ENCODE data around the gene PLK4. TPM values are rescaled to one million over a fixed set of nuclear protein-coding genes. Genes with fewer than 3 reads are reported as not detected.
A peak's percentile ranks its signal among the peaks of the same experiment; 100 is the strongest.

PLK4 gene
- total and polyA plus RNA-seq, 2 of the 4 experiments (the other 2 are of a cell fraction), result 11.2 to 15.1 TPM

GRCh38 chr4:127889903-127890302 is 9.2 kb downstream of the PLK4 start:
- no peak overlapping the region for H2BK120ac ChIP-seq (ENCODE audit: low read depth, low read length)
- no peaks in the 10 kb centered on the region for H4K20me1 ChIP-seq (ENCODE audit: insufficient read depth, low read length)
- no CpG with 5 or more reads among the region's 3 CpGs for WGBS, 2 experiments (ENCODE audit: extremely low coverage in 2 of 2, insufficient read length in 1 of 2)
- no peaks in the 10 kb centered on the region for H3K9me3 ChIP-seq (ENCODE audit: control insufficient read depth, insufficient read depth, low read length)
- H2BK15ac ChIP-seq (ENCODE audit: low read depth, low read length), result no peak overlapping the region
- dilution Hi-C loops (cut with HindIII; ENCODE audit: low sequenced_read_pairs, unreplicated experiment), result no loop called here
- no peak overlapping the region for H2AK5ac ChIP-seq (ENCODE audit: low read depth, low read length)
- in situ Hi-C loops (cut with MboI; ENCODE audit: low sequenced_read_pairs), result no loop called here
- H3K9ac ChIP-seq (ENCODE audit: low read depth, low read length), result no peak overlapping the region
- H3K4me2 ChIP-seq (ENCODE audit: low read depth, low read length), result peak overlapping the region; percentile 10; the same call in 1 of the 2 replicates
- no peak overlapping the region for H2AK9ac ChIP-seq (replicated peaks; ENCODE audit: low read depth, low read length, poor library complexity)
- ATAC-seq (ENCODE audit: low read depth) (no peak; the same call in 1 of the 2 replicates), DNase-seq (peak; percentile 28)
- H3K27me3 ChIP-seq (ENCODE audit: control insufficient read depth, insufficient read depth, low read length), result no peaks in the 10 kb centered on the region
- H3K4me1 ChIP-seq (ENCODE audit: control insufficient read depth, insufficient read depth, low read length), result peaks cover 4% of the 10 kb centered on the region
- no peak for TF ChIP-seq CHD1 (IDR thresholded peaks at IDR 0.05; ENCODE audit: low read depth, low read length)
- no peak for TF ChIP-seq NFE2L2 (IDR thresholded peaks at IDR 0.05; ENCODE audit: low read depth, low read length)
- no peak for TF ChIP-seq MAFK (IDR thresholded peaks at IDR 0.05; ENCODE audit: low read depth, low read length)
- BruUV-seq (replicated peaks), result no TSS peak
- CTCF ChIA-PET, result interaction anchor here (0.5 to 0.7 kb wide), 2 partner anchors 89 to 227 kb away, joined by 3 read pairs; no protein-coding TSS in a partner anchor
- H3K4me3 ChIP-seq (ENCODE audit: insufficient read depth, low read depth, low read length), result no peak overlapping the region
- peaks cover 13 to 23% of the 10 kb centered on the region in 2 experiments; a peak in 3 of 4 replicates for H3K79me1 ChIP-seq (ENCODE audit: low read depth in 1 of 2, low read length in 2 of 2)
- no peak overlapping the region for H4K91ac ChIP-seq (ENCODE audit: insufficient read depth, low read depth, low read length)
- H3K14ac ChIP-seq (replicated peaks; ENCODE audit: low read depth, low read length), result no peak overlapping the region
- H3K4ac ChIP-seq (ENCODE audit: low read depth, low read length), result no peak overlapping the region
- H3K27ac ChIP-seq (ENCODE audit: insufficient read depth, low read length), result no peak overlapping the region
- no peak overlapping the region for H4K8ac ChIP-seq (ENCODE audit: low read depth in 2 of 2, low read length in 2 of 2)
- no peak overlapping the region for H2AFZ ChIP-seq (replicated peaks; ENCODE audit: low read length, poor library complexity)
- intact Hi-C loops (cut with micrococcal nuclease), result no loop called here
- H4K5ac ChIP-seq (ENCODE audit: low read depth, low read length), result no peak overlapping the region
- no peak overlapping the region for H2BK20ac ChIP-seq (ENCODE audit: low read depth, low read length)
- H2BK5ac ChIP-seq (ENCODE audit: low read depth, low read length, poor library complexity, severe bottlenecking), result no peak overlapping the region
- POLR2A ChIA-PET (ENCODE audit: unreplicated experiment), result no interaction called here
- H3K9me1 ChIP-seq (ENCODE audit: insufficient read depth, low read length), result no peaks in the 10 kb centered on the region; the same call in 1 of the 2 replicates
- H3K18ac ChIP-seq (ENCODE audit: low read depth, low read length), result no peak overlapping the region
- peaks cover 3% of the 10 kb centered on the region; the same call in 1 of the 2 replicates for H3K36me3 ChIP-seq (ENCODE audit: control insufficient read depth, insufficient read depth, low read length)
- H3K23ac ChIP-seq (ENCODE audit: low read depth, low read length), result no peak overlapping the region
- H3K56ac ChIP-seq (ENCODE audit: extremely low read depth, insufficient read depth, low read length), result no peak overlapping the region
